Epidermal melanocyte (primary cell): ENCODE results near the gene HIPK2.

Experiments
- DNase-seq: peaks from one replicate; pipeline ENCODE4 v3.0.0; 2011; ENCODE audit warnings: low spot score; ENCODE audit not compliant: insufficient read length

Gene HIPK2

GRCh38 chr7:139655305-139655704, 122.5 kb downstream of the HIPK2 start:
- no peak for DNase-seq

GRCh38 chr7:139654276-139655181, 123.3 kb downstream of the HIPK2 start:
- no peak for DNase-seq

- no peak for DNase-seq
Observed at GRCh38 chr7:139651914-139652313, 125.9 kb downstream of the HIPK2 start.

- DNase-seq, result no peak
Observed at GRCh38 chr7:139651308-139651707, 126.5 kb downstream of the HIPK2 start.

GRCh38 chr7:139650429-139651100, 127.2 kb downstream of the HIPK2 start:
- DNase-seq, result no peak

- no peak for DNase-seq
Observed at GRCh38 chr7:139648941-139649425, 128.8 kb downstream of the HIPK2 start.

GRCh38 chr7:139648391-139648861, 129.4 kb downstream of the HIPK2 start:
- no peak for DNase-seq

GRCh38 chr7:139647814-139648390, 129.9 kb downstream of the HIPK2 start:
- no peak for DNase-seq

GRCh38 chr7:139647085-139647484, 130.7 kb downstream of the HIPK2 start:
- no peak for DNase-seq

GRCh38 chr7:139646566-139646965, 131.2 kb downstream of the HIPK2 start:
- DNase-seq, result peak; percentile 34

GRCh38 chr7:139645572-139646523, 131.9 kb downstream of the HIPK2 start:
- DNase-seq, result peak; percentile 67

GRCh38 chr7:139643951-139644585, 133.7 kb downstream of the HIPK2 start:
- no peak for DNase-seq

GRCh38 chr7:139642283-139642682, 135.5 kb downstream of the HIPK2 start:
- no peak for DNase-seq

- DNase-seq, result no peak
Observed at GRCh38 chr7:139641337-139641992, 136.3 kb downstream of the HIPK2 start.

GRCh38 chr7:139640681-139641080, 137.1 kb downstream of the HIPK2 start:
- DNase-seq, result no peak

- no peak for DNase-seq
Observed at GRCh38 chr7:139639563-139639962, 138.2 kb downstream of the HIPK2 start.

GRCh38 chr7:139635526-139636302, 142.1 kb downstream of the HIPK2 start:
- no peak for DNase-seq

- DNase-seq, result no peak
Observed at GRCh38 chr7:139634087-139634486, 143.7 kb downstream of the HIPK2 start.

GRCh38 chr7:139631520-139632031, 146.2 kb downstream of the HIPK2 start:
- DNase-seq, result no peak
